ENCODE data around the gene RILPL2.
"Not testable (repeated sequence)": the region's sequence is repeated elsewhere in the genome, so short reads cannot be mapped to it uniquely, and the experiment has no call there.

DNA sequence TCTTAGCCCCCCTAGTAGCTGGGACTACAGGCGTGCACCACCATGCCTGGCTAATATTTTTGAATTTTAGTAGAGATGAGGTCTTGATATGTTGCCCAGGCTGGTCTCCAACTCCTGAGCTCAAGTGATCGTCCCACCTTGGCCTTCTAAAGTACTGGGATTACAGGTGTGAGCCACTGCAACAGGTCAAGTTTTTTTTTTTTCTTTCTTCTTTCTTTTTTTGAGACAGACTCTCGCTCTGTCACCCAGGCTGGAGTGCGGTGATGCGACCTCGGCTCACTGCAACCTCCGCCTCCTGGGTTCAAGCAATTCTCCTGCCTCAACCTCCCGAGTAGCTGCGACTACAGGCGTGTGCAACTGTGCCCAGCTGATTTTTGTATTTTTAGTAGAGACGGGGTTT is 26.7 kb upstream of the RILPL2 start:
- TF ChIP-seq, protein P1, sequence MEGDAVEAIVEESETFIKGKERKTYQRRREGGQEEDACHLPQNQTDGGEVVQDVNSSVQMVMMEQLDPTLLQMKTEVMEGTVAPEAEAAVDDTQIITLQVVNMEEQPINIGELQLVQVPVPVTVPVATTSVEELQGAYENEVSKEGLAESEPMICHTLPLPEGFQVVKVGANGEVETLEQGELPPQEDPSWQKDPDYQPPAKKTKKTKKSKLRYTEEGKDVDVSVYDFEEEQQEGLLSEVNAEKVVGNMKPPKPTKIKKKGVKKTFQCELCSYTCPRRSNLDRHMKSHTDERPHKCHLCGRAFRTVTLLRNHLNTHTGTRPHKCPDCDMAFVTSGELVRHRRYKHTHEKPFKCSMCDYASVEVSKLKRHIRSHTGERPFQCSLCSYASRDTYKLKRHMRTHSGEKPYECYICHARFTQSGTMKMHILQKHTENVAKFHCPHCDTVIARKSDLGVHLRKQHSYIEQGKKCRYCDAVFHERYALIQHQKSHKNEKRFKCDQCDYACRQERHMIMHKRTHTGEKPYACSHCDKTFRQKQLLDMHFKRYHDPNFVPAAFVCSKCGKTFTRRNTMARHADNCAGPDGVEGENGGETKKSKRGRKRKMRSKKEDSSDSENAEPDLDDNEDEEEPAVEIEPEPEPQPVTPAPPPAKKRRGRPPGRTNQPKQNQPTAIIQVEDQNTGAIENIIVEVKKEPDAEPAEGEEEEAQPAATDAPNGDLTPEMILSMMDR (IDR thresholded peaks at IDR 0.05; ENCODE audit: low read depth, low read length), result not testable (repeated sequence)
- TF ChIP-seq, protein P2, sequence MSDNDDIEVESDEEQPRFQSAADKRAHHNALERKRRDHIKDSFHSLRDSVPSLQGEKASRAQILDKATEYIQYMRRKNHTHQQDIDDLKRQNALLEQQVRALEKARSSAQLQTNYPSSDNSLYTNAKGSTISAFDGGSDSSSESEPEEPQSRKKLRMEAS (IDR thresholded peaks at IDR 0.05; ENCODE audit: low read depth, low read length), result not testable (repeated sequence)
- TF ChIP-seq POLR2A (IDR thresholded peaks at IDR 0.05; ENCODE audit: extremely low read depth, insufficient read length), result not testable (repeated sequence)

Measured in NB4 (cell line).